OCI-LY1 (cell line): ENCODE data around the gene ZHX3.

Source experiments
- H2AFZ ChIP-seq: fragments of 200-600 bp; sonication (generic), shearing (Covaris generic); 2 replicates; pipeline ENCODE4 v1.6.0; 2014; ENCODE audit warnings: antibody characterized with exemption, mild to moderate bottlenecking, low read length
- H3F3A ChIP-seq: fragments of 200-600 bp; sonication (generic), shearing (Covaris generic); 2 replicates; pipeline ENCODE4 v1.6.0; 2014; ENCODE audit warnings: mild to moderate bottlenecking, antibody characterized with exemption, low read length, moderate library complexity; ENCODE audit not compliant: insufficient read depth
- H3K27ac ChIP-seq: fragments of 200-600 bp; sonication (generic); 2 replicates; pipeline ENCODE4 v1.5.1; 2014; ENCODE audit warnings: low read length, mixed run types, mild to moderate bottlenecking, low read depth; ENCODE audit not compliant: poor library complexity, severe bottlenecking
- H3K27me3 ChIP-seq: fragments of 200-600 bp; sonication (generic); 2 replicates; pipeline ENCODE4 v1.6.0; 2014; ENCODE audit warnings: antibody characterized with exemption, mild to moderate bottlenecking, low read length, moderate library complexity; ENCODE audit not compliant: insufficient read depth
- H3K36me3 ChIP-seq: fragments of 200-600 bp; sonication (generic); 2 replicates; pipeline ENCODE4 v1.6.1; 2014; ENCODE audit warnings: mild to moderate bottlenecking, antibody characterized with exemption, low read length, moderate library complexity, mixed read lengths; ENCODE audit not compliant: insufficient read depth
- H3K4me1 ChIP-seq: fragments of 200-600 bp; sonication (generic); 2 replicates; pipeline ENCODE4 v1.5.1; 2014; ENCODE audit warnings: mild to moderate bottlenecking, low read length, moderate library complexity; ENCODE audit not compliant: insufficient read depth, severe bottlenecking
- H3K4me2 ChIP-seq: fragments of 200-600 bp; sonication (generic), shearing (Covaris generic); 2 replicates; pipeline ENCODE4 v1.6.1; 2014; ENCODE audit warnings: low read length
- H3K4me3 ChIP-seq: fragments of 200-600 bp; sonication (generic); 2 replicates; pipeline ENCODE4 v1.5.1; 2014; ENCODE audit warnings: low read length, low read depth, mild to moderate bottlenecking, mixed read lengths; ENCODE audit not compliant: poor library complexity, severe bottlenecking
- H3K79me2 ChIP-seq: fragments of 200-600 bp; shearing (Covaris generic); 2 replicates; pipeline ENCODE4 v1.6.1; 2016; ENCODE audit warnings: mixed run types, low read length, mixed read lengths; ENCODE audit not compliant: insufficient read depth
- H3K9ac ChIP-seq: fragments of 200-600 bp; sonication (generic), shearing (Covaris generic); 2 replicates; pipeline ENCODE4 v1.6.1; 2014; ENCODE audit warnings: mild to moderate bottlenecking, low read length, mixed read lengths
- H3K9me2 ChIP-seq: fragments of 200-600 bp; sonication (generic), shearing (Covaris generic); 2 replicates; pipeline ENCODE4 v1.6.1; 2014; ENCODE audit warnings: low read depth, mild to moderate bottlenecking, low read length, mixed read lengths
- H3K9me3 ChIP-seq: fragments of 200-600 bp; shearing (Covaris generic); 2 replicates; pipeline ENCODE4 v1.6.1; 2014; ENCODE audit warnings: low read length, mixed read lengths
- H4K20me1 ChIP-seq: fragments of 200-600 bp; sonication (generic), shearing (Covaris generic); 2 replicates; pipeline ENCODE4 v1.6.0; 2016; ENCODE audit warnings: mild to moderate bottlenecking, low read length; ENCODE audit not compliant: insufficient read depth
- CTCF ChIP-seq: fragments of 200-600 bp; sonication (generic), shearing (Covaris generic); IDR thresholded peaks from 2 replicates; pipeline ENCODE4 v1.5.1; 2017; ENCODE audit warnings: mild to moderate bottlenecking, antibody characterized with exemption, low read length, moderate library complexity, mixed read lengths
- EZH2 ChIP-seq: fragments of 200-600 bp; sonication (generic), shearing (Covaris generic); IDR thresholded peaks from 2 replicates; pipeline ENCODE4 v1.8.0; 2017; ENCODE audit warnings: borderline replicate concordance, mixed run types, mild to moderate bottlenecking, antibody characterized with exemption, low read length, moderate library complexity, mixed read lengths

Gene ZHX3

GRCh38 chr20:41213150-41213820 is 104.2 kb downstream of the ZHX3 start:
- 0 out of 2 replicates have a peak, but pooled peaks cover 3% of the 10 kb centered on the region for H3K79me2 ChIP-seq
- H3K4me2 ChIP-seq: no peak overlapping the region
- no peaks in the 10 kb centered on the region for H3K4me1 ChIP-seq
- no peaks in the 10 kb centered on the region for H3F3A ChIP-seq
- no peak overlapping the region for H3K27ac ChIP-seq
- no peak overlapping the region for H3K4me3 ChIP-seq
- H4K20me1 ChIP-seq: no peaks in the 10 kb centered on the region
- H3K9me2 ChIP-seq: no peaks in the 10 kb centered on the region
- H3K36me3 ChIP-seq: no peaks in the 10 kb centered on the region
- no peak overlapping the region for H2AFZ ChIP-seq
- no peaks in the 10 kb centered on the region for H3K9me3 ChIP-seq
- no peaks in the 10 kb centered on the region for H3K27me3 ChIP-seq
- no peak overlapping the region for H3K9ac ChIP-seq
- no peak for TF ChIP-seq CTCF

DNA sequence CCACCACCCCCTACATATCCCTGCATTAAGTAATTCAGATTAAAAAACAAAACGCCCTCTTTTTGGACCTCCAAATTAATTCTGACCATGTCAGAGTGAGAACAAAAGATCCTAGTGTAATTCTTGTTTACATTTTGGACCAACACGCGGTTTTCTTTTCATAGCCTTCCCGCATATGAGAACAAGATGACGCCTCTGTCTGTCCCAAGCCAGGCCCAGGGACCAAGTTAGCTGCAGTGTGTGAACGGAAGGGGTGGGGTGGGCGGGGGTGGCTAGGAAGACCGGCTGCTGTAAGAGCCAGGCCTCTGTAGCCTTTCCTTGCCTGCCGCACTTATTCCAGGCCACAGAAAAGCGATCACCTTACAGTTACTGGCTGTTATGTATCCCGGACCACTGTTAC is 112.2 kb downstream of the ZHX3 start:
- Histone ChIP-seq H3K4me3 (no peak overlapping the region), H3K27me3 (no peaks in the 10 kb centered on the region), H3K36me3 (peaks cover 10% of the 10 kb centered on the region), H3K9me2 (no peaks in the 10 kb centered on the region), H2AFZ (no peak overlapping the region), H3K4me2 (no peak overlapping the region), H3K79me2 (no peaks in the 10 kb centered on the region), H3K27ac (no peak overlapping the region), H3K9me3 (no peaks in the 10 kb centered on the region), H3K4me1 (no peaks in the 10 kb centered on the region), H3K9ac (no peak overlapping the region), H3F3A (no peaks in the 10 kb centered on the region), H4K20me1 (no peaks in the 10 kb centered on the region)
- TF ChIP-seq CTCF: no peak
- TF ChIP-seq EZH2: no peak

DNA sequence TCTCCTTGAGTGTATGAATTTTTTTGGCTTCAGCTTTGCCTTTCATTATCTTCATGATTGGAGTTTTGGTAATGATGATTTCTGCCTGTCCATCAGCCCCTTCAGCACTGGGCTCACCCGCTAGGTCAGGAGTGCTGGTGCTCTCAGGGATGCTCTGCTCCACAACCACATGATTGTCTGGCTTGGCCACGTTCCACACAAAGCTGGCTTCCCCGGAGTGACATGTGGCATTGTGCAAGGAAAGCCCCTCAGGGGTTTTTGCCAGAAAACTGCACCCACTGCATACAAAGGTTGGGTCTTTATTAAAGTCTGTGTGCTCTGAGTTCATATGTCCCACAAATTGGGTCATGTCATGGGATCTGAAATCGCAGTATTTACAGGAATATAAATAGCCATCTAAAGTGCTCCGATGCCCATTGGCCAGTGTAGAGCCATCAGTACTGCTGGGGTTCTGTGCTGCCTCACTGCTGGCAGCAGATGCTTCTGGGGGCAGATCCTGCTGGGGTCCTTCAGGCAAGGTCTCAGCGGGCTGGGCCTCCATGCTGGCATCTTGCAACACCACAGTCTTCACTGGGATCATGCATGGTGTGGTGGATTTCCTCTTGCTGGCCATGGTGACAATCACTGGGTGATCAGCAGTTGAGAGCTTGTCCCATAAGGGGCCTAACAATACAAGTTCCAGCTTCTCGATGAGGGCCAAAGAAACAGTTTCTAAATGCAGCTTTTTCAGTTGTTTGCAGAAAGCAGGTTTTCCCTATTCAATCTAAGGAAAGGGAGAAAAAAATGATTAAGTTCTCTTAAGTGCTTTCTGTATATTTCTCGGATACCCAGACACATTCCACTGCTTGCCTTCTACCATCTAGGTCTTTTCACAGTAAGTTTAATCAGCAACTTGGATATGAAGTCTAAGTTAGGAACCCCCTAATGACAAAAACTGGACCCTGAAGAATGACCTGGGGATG is 112.9 kb downstream of the ZHX3 start:
- Histone ChIP-seq H3K27ac (no peak overlapping the region), H3K79me2 (no peaks in the 10 kb centered on the region), H3K9me2 (no peaks in the 10 kb centered on the region), H2AFZ (no peak overlapping the region), H4K20me1 (no peaks in the 10 kb centered on the region), H3K36me3 (peaks cover 10% of the 10 kb centered on the region), H3K9me3 (no peaks in the 10 kb centered on the region), H3K4me1 (no peaks in the 10 kb centered on the region), H3K4me2 (no peak overlapping the region), H3K27me3 (no peaks in the 10 kb centered on the region), H3K9ac (no peak overlapping the region), H3F3A (no peaks in the 10 kb centered on the region), H3K4me3 (no peak overlapping the region)
- TF ChIP-seq CTCF (no peak), EZH2 (no peak)
